HK-2 (cell line): ENCODE results near the gene BARHL2.

Experiments used
- DNase-seq: peaks from one replicate; pipeline ENCODE4 v3.0.0-alpha.2; 2018; ENCODE audit not compliant: unreplicated experiment

Gene BARHL2

GRCh38 chr1:90716552-90717355 is at the start of gene BARHL2:
BARHL2 (minus strand) TSS chr1:90717302; CDS start chr1:90717195, 107 bp downstream.
- DNase-seq = no peak

GRCh38 chr1:90763930-90764329 is 46.8 kb upstream of the BARHL2 start:
- DNase-seq = no peak

- DNase-seq = no peak
Observed at GRCh38 chr1:90763506-90763905, 46.4 kb upstream of the BARHL2 start.

- DNase-seq = no peak
Observed at GRCh38 chr1:90761781-90762589, 44.9 kb upstream of the BARHL2 start.

DNA sequence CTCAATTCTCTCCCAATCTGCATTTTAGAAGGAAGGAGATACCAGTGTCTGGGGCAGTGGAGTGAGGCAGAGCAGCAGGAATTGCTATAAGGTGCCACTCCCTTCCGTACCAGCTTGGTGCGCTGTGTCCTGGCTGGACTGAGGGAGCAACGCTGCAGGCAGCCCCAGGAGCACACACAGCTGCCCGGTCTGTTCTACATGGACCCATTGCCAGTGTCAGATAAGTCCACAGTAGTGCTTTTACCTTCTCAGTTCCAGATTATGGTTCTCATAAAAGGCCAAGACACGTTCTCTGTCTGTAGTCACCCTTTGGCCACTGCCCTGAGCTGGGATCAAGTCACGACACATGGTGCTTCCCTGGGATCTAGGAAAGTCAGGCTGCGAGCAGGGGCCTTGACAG is 44.1 kb upstream of the BARHL2 start:
- DNase-seq = no peak

- DNase-seq = no peak
Observed at GRCh38 chr1:90753556-90753955, 36.5 kb upstream of the BARHL2 start.

- DNase-seq = no peak
Observed at GRCh38 chr1:90748668-90749067, 31.6 kb upstream of the BARHL2 start.

GRCh38 chr1:90746857-90747256 is 29.8 kb upstream of the BARHL2 start:
- DNase-seq = no peak

DNA sequence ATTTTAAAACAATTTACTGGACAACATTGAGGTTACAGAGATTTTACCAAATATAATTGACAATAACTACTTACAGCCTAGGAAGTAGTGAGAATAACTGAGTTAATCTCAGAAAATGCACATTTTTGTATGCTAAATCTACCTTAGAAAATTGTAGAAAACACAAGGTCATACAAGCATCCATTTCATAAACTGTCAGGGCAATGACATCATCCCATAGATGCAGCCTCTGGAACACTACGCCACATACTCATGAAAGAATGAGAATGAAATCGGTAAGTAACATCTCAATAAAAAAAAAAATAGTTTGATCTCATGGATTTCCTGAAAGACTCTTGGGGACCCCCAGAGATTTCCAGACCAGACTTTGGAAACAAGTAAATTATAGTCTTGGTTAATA is 28.9 kb upstream of the BARHL2 start:
- DNase-seq = no peak

DNA sequence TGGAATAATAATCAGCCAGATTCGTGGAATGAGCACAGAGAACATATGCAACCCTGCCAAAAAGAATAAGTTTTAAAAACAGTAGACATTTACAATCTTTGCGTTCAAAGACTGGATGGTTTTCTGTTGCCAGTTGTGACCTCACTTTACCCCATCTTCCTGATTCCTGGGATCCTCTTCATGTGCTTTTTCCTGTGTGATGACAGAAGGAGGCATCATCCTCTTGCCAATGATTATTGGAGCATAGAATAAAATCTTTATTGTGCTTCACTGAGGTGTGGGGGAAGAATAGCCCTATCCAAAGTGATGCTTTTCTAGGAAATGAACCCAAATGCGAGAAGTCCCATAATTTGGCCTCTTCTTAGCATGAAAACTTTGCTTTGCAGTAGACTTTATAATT is 15.0 kb upstream of the BARHL2 start:
- no peak for DNase-seq

- no peak for DNase-seq
Observed at GRCh38 chr1:90731382-90732050, 14.4 kb upstream of the BARHL2 start.

GRCh38 chr1:90730243-90731022 is 13.3 kb upstream of the BARHL2 start:
- DNase-seq = no peak

DNA sequence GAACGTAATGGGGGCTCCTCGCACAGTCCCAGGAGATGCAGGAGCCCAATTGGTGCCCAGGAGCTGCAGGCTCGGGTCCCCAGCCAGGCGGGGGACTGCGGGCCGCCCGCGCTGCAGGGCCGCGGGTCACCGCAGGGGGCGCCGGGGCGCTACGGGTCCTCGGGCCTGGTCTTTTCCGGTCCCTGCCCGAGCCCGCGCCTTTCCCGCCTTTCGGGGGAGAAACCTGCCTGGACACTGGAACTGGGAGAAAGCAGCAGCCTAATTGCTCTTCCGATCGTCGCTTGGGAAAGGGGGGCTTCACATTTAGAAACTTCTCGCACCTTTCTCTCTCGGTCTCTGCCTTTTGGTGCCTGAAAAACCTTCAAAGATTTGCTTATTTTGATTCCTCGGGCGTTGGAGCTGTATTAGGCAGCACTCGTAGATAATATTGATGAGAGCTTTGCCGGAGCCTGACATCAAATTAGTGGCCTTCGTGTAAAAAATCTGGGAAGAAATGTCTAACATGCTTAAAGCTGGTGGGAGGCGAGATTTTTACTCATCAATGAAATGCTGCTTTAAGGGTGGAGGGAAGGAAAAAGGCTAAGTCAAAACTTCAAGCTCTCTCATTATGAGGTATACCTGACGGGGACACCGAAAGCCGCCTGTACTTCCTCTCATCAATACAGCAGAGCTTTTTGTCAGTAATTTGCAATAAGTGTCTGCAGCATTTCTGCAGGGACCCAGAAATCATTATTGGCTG is 12.6 kb upstream of the BARHL2 start:
- DNase-seq = peak; percentile 28

GRCh38 chr1:90728502-90729287 is 11.6 kb upstream of the BARHL2 start:
- DNase-seq = no peak

DNA sequence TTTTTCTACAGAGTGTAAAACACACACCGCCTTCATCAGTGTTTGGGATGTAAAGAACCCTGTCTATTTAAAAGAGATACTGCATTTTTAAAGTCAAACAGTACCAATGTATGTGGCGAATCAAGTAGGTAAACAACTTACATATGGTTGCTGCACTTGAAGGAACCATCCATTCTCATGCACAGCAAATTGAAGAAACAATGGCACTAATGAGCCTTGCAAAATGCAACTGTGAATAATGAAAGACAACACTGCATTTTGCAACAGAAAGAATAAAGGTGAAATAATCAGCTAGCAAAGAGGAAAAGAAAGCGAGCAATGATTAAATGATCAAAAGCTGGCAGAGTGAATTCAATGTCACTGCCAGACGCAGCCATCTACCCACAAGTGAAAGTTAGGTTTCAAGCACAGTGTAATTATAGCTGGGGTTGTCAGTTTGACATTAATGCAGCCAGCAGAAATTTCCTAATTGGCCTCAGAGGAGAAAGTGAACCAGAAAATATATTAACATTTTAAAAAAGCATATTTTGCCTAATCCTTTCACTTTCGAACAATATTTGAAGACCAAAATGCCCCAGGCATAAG is 10.9 kb upstream of the BARHL2 start:
- DNase-seq = no peak

GRCh38 chr1:90726986-90727480 is 9.9 kb upstream of the BARHL2 start:
- DNase-seq = no peak

GRCh38 chr1:90726425-90726985 is 9.4 kb upstream of the BARHL2 start:
- DNase-seq = no peak

- no peak for DNase-seq
Observed at GRCh38 chr1:90725657-90726424, 8.7 kb upstream of the BARHL2 start.
